Measurements from ENCODE around the gene GRID1. TPM values are rescaled to one million over a fixed set of nuclear protein-coding genes. Genes with fewer than 3 reads are reported as not detected.
"Not testable (repeated sequence)": the region's sequence is repeated elsewhere in the genome, so short reads cannot be mapped to it uniquely, and the experiment has no call there.

The GRID1 gene
- polyA plus RNA-seq, 1 experiment = 0.49 TPM

DNA sequence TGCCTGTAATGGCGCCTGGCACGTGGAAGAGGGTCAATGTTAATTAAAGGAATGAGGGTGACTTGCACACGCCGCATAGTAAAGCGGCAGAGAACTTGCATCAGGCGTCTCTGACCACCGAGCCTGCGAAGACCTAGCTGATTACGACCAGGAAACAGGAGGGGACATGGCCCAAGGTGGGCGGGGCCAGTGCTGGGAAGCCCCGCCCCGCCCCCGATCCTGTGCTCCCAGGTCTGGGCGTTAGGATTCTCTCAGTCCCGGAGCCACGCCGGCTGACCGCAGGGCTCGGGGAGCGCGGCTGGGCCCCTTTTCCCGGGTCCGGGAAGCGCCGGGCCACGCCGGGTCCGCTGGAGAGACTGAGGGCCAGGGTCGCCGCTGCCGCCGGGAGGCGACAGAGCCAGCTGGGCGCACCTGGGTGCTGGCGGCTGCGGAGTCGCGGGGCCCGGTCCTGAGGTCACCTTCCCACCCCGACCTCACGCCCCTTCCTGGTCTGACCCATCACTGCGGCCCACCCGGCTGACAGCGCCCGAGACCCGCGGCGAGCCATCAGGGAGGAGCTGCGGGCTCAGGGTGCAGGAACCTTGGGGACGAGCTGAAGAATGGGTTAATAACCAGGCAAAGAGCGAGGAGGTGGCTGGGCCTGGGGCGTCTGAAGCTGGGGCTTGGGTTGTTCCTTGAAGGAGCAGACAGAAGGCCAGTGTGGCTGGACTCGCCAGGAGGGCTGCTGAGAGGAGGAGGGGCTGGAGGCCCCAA is 23.0 kb upstream of the GRID1 start:
- POLR2A ChIA-PET = interaction anchor here (0.6 kb wide), 1 partner anchor 10 kb away, joined by 11 read pairs; no protein-coding TSS in a partner anchor
- TF ChIP-seq, protein P1, sequence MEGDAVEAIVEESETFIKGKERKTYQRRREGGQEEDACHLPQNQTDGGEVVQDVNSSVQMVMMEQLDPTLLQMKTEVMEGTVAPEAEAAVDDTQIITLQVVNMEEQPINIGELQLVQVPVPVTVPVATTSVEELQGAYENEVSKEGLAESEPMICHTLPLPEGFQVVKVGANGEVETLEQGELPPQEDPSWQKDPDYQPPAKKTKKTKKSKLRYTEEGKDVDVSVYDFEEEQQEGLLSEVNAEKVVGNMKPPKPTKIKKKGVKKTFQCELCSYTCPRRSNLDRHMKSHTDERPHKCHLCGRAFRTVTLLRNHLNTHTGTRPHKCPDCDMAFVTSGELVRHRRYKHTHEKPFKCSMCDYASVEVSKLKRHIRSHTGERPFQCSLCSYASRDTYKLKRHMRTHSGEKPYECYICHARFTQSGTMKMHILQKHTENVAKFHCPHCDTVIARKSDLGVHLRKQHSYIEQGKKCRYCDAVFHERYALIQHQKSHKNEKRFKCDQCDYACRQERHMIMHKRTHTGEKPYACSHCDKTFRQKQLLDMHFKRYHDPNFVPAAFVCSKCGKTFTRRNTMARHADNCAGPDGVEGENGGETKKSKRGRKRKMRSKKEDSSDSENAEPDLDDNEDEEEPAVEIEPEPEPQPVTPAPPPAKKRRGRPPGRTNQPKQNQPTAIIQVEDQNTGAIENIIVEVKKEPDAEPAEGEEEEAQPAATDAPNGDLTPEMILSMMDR (IDR thresholded peaks at IDR 0.05; ENCODE audit: insufficient read depth, low read depth, low read length) = no peak
- peak overlapping the region; percentile 24 for H3K4me3 ChIP-seq (ENCODE audit: low read depth, low read length)
- H3K27me3 ChIP-seq (ENCODE audit: control insufficient read depth, insufficient read depth, low read length) = peaks cover 14% of the 10 kb centered on the region
- no peak for DNase-seq (ENCODE audit: low read depth)
- H3K36me3 ChIP-seq (ENCODE audit: control insufficient read depth, insufficient read depth, low read length) = no peaks in the 10 kb centered on the region
- CTCF ChIA-PET = interaction anchor here (0.8 to 1.3 kb wide), 3 partner anchors 11 to 196 kb away, joined by 3 to 4 read pairs (median 4); no protein-coding TSS in a partner anchor

DNA sequence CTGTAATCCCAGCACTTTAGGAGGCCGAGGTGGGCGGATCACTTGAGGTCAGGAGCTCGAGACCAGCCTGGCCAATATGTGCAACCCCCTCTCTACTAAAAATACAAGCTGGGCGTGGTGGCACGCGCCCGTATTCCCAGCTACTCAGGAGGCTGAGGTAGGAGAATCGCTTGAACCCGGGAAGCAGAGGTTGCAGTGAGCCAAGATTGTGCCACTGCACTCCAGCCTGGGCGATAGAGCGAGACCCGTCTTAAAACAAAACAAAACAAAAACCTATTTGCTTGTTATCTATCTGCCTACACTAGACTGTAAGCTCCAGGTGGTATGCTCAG is 22.5 kb upstream of the GRID1 start:
- not testable (repeated sequence) for DNase-seq (ENCODE audit: low read depth); H3K36me3 ChIP-seq (ENCODE audit: control insufficient read depth, insufficient read depth, low read length)
- peak overlapping the region; percentile 24 for H3K4me3 ChIP-seq (ENCODE audit: low read depth, low read length)
- POLR2A ChIA-PET = interaction anchor here (0.6 kb wide), 1 partner anchor 11 kb away, joined by 11 read pairs; no protein-coding TSS in a partner anchor
- H3K27me3 ChIP-seq (ENCODE audit: control insufficient read depth, insufficient read depth, low read length) = peaks cover 14% of the 10 kb centered on the region
- CTCF ChIA-PET = interaction anchor here (0.8 to 1.3 kb wide), 3 partner anchors 11 to 196 kb away, joined by 3 to 4 read pairs (median 4); no protein-coding TSS in a partner anchor

DNA sequence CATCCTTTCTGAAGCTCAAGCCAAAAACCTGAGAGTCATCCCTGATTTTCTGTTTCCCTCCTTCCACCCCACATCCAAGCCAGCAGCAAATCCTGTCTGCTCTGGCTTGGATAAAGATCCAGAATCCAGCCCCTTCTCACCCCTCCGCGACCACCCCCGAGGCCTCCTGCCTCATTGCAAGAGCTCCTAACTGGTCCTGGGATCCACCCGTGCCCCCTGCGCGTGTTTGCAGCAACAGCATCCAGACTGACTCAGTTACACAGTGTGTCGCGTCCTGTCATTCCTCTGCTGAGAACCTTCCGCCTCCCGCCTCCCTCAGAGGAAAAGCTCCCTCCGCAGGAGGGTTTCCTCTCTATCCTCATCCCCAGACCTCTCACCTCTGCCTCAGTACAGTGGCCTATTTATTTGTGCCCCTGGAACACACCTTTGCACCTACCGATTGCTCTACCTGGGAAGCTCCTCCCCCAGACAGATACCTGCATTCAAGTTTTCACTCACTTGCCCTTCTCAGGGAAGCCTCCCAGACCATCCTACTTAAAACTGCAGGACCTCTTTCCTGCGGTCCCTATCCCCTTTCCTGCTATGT is 21.6 kb upstream of the GRID1 start:
- Histone ChIP-seq H3K36me3 (ENCODE audit: control insufficient read depth, insufficient read depth, low read length) (no peaks in the 10 kb centered on the region), H3K4me3 (ENCODE audit: low read depth, low read length) (no peak overlapping the region), H3K27me3 (ENCODE audit: control insufficient read depth, insufficient read depth, low read length) (peaks cover 14% of the 10 kb centered on the region)
- POLR2A ChIA-PET = no interaction called here
- TF ChIP-seq, protein P1 (IDR thresholded peaks at IDR 0.05; ENCODE audit: insufficient read depth, low read depth, low read length) = no peak
- no peak for DNase-seq (ENCODE audit: low read depth)
- CTCF ChIA-PET = interaction anchor here (1.4 to 2.3 kb wide), 2 partner anchors 10 to 12 kb away, joined by 3 to 6 read pairs; no protein-coding TSS in a partner anchor

DNA sequence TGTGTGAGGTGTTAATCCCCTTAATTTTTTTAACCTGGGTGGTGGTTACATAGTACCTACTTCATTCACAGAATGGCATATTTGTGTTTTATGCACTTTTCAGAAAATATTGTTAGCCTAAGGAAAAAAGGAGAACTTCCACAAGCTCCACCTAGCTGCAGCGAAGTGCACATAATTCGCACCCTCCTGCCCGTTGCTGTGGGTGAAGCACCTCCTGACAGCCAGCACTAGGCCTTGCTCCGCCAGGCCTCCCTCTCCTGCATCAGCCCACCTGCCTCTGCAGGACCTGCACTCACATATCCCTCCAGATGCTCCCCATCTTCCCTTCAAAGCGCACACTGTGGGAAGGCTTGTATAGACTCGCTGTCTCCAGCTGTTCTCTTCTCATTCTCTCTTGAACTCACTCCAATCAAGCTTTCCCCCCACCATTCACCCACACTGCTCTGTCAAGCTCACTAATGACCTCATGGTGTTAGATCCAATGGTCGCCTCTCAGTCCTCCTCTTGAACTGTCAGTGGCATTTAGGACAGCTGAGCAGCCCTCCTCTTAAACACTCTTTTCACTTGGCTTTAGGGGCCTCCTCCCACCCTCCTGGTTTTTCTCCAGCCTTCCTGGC is 20.7 kb upstream of the GRID1 start:
- no peak for DNase-seq (ENCODE audit: low read depth)
- H3K4me3 ChIP-seq (ENCODE audit: low read depth, low read length) = no peak overlapping the region
- TF ChIP-seq, protein P1 (IDR thresholded peaks at IDR 0.05; ENCODE audit: insufficient read depth, low read depth, low read length) = peak; percentile 5; the same call in 1 of the 2 replicates
- POLR2A ChIA-PET = no interaction called here
- CTCF ChIA-PET = interaction anchor here (1.4 to 2.3 kb wide), 2 partner anchors 9 to 13 kb away, joined by 3 to 6 read pairs; no protein-coding TSS in a partner anchor
- H3K27me3 ChIP-seq (ENCODE audit: control insufficient read depth, insufficient read depth, low read length) = peaks cover 14% of the 10 kb centered on the region
- H3K36me3 ChIP-seq (ENCODE audit: control insufficient read depth, insufficient read depth, low read length) = no peaks in the 10 kb centered on the region

DNA sequence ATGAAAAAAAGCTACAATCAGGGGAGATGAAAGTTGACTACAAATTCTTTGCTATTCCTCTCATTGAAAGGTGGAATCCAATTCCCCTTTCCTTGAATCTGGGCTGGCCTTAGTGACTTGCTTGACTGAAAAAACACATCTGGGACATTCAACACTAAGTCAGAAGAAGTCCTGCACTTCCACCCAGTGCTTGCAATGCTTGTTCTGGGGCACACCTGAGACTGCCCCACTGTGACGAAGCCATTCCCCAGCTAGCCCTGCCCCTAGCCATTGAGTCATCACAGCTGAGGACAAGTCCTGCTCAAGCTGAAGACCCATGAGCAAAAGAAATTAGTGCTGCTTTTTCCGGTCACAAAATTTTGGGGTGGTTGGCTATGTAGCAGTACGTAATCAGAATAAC is 19.2 kb upstream of the GRID1 start:
- DNase-seq (ENCODE audit: low read depth) = no peak
- H3K36me3 ChIP-seq (ENCODE audit: control insufficient read depth, insufficient read depth, low read length) = no peaks in the 10 kb centered on the region

More for the DNA sequence above, 19.2 kb upstream of the GRID1 start:
- TF ChIP-seq, protein P1 (IDR thresholded peaks at IDR 0.05; ENCODE audit: insufficient read depth, low read depth, low read length) = no peak
- Histone ChIP-seq H3K4me3 (ENCODE audit: low read depth, low read length) (no peak overlapping the region), H3K27me3 (ENCODE audit: control insufficient read depth, insufficient read depth, low read length) (peaks cover 15% of the 10 kb centered on the region)
- ChIA-PET POLR2A (no interaction called here), CTCF (interaction anchor here (1.6 kb wide), 1 partner anchor 9 kb away, joined by 3 read pairs; no protein-coding TSS in a partner anchor)
